ENCODE measurements around the gene SEPTIN6.

SEPTIN6 gene

DNA sequence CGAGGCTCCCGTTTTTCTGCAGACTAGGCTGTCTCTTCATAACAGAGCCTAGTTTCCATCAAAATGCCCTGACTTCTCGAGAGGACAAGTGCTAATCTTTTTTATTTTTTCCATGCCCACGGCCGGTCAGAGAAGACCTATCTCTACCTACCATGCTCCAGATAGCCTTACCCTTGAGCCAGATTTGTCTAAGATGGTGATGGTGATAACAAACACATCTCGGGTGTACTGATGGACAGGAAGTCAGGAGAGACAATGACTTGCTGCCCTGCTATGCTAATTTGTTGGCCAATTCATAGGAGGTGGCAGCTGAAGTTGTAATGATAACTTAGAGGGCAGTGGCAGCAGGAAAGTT is 44.6 kb downstream of the SEPTIN6 start:
- DNase-seq (ENCODE audit: low read depth in 1 of 2, low spot score in 1 of 2) = no peak
- Histone ChIP-seq H3K4me3 (replicated peaks; ENCODE audit: insufficient read depth, low read length) (no peak overlapping the region), H3K27me3 (ENCODE audit: insufficient read depth, poor library complexity, severe bottlenecking) (no peaks in the 10 kb centered on the region), H3K27ac (replicated peaks) (no peak overlapping the region)
- TF ChIP-seq, protein P1, sequence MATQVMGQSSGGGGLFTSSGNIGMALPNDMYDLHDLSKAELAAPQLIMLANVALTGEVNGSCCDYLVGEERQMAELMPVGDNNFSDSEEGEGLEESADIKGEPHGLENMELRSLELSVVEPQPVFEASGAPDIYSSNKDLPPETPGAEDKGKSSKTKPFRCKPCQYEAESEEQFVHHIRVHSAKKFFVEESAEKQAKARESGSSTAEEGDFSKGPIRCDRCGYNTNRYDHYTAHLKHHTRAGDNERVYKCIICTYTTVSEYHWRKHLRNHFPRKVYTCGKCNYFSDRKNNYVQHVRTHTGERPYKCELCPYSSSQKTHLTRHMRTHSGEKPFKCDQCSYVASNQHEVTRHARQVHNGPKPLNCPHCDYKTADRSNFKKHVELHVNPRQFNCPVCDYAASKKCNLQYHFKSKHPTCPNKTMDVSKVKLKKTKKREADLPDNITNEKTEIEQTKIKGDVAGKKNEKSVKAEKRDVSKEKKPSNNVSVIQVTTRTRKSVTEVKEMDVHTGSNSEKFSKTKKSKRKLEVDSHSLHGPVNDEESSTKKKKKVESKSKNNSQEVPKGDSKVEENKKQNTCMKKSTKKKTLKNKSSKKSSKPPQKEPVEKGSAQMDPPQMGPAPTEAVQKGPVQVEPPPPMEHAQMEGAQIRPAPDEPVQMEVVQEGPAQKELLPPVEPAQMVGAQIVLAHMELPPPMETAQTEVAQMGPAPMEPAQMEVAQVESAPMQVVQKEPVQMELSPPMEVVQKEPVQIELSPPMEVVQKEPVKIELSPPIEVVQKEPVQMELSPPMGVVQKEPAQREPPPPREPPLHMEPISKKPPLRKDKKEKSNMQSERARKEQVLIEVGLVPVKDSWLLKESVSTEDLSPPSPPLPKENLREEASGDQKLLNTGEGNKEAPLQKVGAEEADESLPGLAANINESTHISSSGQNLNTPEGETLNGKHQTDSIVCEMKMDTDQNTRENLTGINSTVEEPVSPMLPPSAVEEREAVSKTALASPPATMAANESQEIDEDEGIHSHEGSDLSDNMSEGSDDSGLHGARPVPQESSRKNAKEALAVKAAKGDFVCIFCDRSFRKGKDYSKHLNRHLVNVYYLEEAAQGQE (IDR thresholded peaks at IDR 0.05; ENCODE audit: insufficient replicate concordance, low read depth) = no peak

DNA sequence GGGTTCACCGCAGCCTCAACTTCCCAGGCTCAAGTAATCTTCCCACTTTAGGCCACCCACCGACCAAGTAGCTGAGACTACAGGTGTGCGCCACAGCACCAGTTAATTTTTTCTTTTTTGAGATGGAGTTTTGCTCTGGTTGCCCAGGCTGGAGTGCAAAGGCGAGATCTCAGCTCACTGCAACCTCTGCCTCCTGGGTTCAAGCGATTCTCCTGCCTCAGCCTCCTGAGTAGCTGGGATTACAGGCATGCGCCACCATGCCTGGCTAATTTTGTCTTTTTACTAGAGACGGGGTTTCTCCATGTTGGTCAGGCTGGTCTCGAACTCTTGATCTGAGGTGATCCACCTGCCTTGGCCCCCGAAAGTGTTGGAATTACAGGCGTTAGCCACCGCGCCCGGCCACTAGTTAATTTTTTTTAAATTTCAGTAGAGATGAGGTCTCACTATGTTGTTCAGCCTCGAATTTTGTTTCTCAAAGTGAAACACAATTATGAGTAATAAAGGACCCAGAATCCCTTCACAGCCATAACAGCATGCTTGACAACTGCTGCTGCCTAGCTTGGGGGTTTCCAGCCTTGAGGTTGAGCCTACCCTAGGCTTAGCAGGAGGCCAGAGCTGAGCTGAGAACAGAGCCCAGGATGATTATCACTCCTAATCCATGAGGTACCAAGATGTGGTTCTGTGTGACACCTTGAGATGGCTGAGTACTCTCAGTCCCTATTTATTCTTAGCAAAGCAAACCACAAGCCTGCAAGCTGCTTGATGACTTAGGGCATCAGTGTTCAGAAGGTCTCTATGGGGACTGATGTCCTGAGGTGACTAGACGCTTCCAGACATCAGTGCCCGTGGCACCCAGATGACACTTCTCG is 45.2 kb downstream of the SEPTIN6 start:
- DNase-seq (ENCODE audit: low read depth in 1 of 2, low spot score in 1 of 2) = no peak
- Histone ChIP-seq H3K27me3 (ENCODE audit: insufficient read depth, poor library complexity, severe bottlenecking) (no peaks in the 10 kb centered on the region), H3K27ac (replicated peaks) (no peak overlapping the region), H3K4me3 (replicated peaks; ENCODE audit: insufficient read depth, low read length) (no peak overlapping the region)
- TF ChIP-seq, protein P1 (IDR thresholded peaks at IDR 0.05; ENCODE audit: insufficient replicate concordance, low read depth) = no peak
- TF ChIP-seq GABPA (IDR thresholded peaks at IDR 0.05; ENCODE audit: low read depth) = no peak
- no peak for TF ChIP-seq SPI1 (IDR thresholded peaks at IDR 0.05; ENCODE audit: borderline replicate concordance, low read depth)
- TF ChIP-seq, protein P2, sequence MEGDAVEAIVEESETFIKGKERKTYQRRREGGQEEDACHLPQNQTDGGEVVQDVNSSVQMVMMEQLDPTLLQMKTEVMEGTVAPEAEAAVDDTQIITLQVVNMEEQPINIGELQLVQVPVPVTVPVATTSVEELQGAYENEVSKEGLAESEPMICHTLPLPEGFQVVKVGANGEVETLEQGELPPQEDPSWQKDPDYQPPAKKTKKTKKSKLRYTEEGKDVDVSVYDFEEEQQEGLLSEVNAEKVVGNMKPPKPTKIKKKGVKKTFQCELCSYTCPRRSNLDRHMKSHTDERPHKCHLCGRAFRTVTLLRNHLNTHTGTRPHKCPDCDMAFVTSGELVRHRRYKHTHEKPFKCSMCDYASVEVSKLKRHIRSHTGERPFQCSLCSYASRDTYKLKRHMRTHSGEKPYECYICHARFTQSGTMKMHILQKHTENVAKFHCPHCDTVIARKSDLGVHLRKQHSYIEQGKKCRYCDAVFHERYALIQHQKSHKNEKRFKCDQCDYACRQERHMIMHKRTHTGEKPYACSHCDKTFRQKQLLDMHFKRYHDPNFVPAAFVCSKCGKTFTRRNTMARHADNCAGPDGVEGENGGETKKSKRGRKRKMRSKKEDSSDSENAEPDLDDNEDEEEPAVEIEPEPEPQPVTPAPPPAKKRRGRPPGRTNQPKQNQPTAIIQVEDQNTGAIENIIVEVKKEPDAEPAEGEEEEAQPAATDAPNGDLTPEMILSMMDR (IDR thresholded peaks at IDR 0.05; ENCODE audit: insufficient read depth, low read length) = no peak
- TF ChIP-seq POLR2AphosphoS5 (IDR thresholded peaks at IDR 0.05; ENCODE audit: low read depth) = no peak

DNA sequence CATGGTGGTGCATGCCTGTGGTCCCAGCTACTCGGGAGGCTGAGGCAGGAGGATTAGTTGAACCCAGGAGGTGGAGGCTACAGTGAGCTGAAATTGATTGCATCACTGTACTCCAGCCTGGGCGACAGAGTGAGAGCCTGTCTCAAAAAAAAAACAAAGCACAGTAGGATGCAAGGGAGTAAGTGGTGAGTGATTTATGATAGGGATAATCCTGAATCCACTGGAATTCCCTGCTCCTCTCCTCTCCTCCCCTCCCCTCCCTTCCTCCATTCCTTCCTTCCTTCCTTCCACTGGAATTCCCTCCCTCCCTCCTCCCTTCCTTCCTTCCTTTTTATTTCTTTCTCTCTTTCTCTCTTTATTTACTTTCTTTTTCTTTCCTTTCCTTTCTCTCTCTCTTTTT is 45.9 kb downstream of the SEPTIN6 start:
- no peak overlapping the region for H3K27ac ChIP-seq (replicated peaks)
- TF ChIP-seq, protein P2 (IDR thresholded peaks at IDR 0.05; ENCODE audit: insufficient read depth, low read length) = no peak
- TF ChIP-seq SPI1 (IDR thresholded peaks at IDR 0.05; ENCODE audit: borderline replicate concordance, low read depth) (no peak), POLR2AphosphoS5 (IDR thresholded peaks at IDR 0.05; ENCODE audit: low read depth) (no peak), GABPA (IDR thresholded peaks at IDR 0.05; ENCODE audit: low read depth) (no peak)
- TF ChIP-seq, protein P1 (IDR thresholded peaks at IDR 0.05; ENCODE audit: insufficient replicate concordance, low read depth) = no peak
- H3K27me3 ChIP-seq (ENCODE audit: insufficient read depth, poor library complexity, severe bottlenecking) = no peaks in the 10 kb centered on the region
- no peak overlapping the region for H3K4me3 ChIP-seq (replicated peaks; ENCODE audit: insufficient read depth, low read length)
- DNase-seq (ENCODE audit: low read depth in 1 of 2, low spot score in 1 of 2) = no peak

All from HL-60 (cell line).